Endodermal cell (in vitro differentiated cells): ENCODE data around the gene COIL. TPM values are rescaled to one million over a fixed set of nuclear protein-coding genes. Genes with fewer than 3 reads are reported as not detected.

Experiments
- DNase-seq: peaks from one replicate; pipeline ENCODE4 v3.0.0-alpha.2; 2017
- H3K27ac ChIP-seq: 2 replicates; pipeline ENCODE4 v1.5.1; 2013; ENCODE audit warnings: mild to moderate bottlenecking, low read depth, low read length, moderate library complexity
- H3K27me3 ChIP-seq: 2 replicates; pipeline ENCODE4 v1.6.1; 2013; ENCODE audit warnings: mild to moderate bottlenecking, low read length, moderate library complexity; ENCODE audit not compliant: insufficient read depth, control insufficient read depth, poor library complexity, severe bottlenecking
- H3K36me3 ChIP-seq: 2 replicates; pipeline ENCODE4 v1.7.0; 2013; ENCODE audit warnings: mild to moderate bottlenecking, low read length, moderate library complexity; ENCODE audit not compliant: control insufficient read depth, insufficient read depth
- H3K4me1 ChIP-seq: one replicate; pipeline ENCODE4 v1.7.0; 2013; ENCODE audit warnings: low read length; ENCODE audit not compliant: control insufficient read depth, insufficient read depth
- H3K4me3 ChIP-seq: 2 replicates; pipeline ENCODE4 v1.5.1; 2013; ENCODE audit warnings: mild to moderate bottlenecking, low read length, moderate library complexity
- H3K9ac ChIP-seq: 2 replicates; pipeline ENCODE4 v1.6.1; 2013; ENCODE audit warnings: mild to moderate bottlenecking, low read length, moderate library complexity; ENCODE audit not compliant: poor library complexity, severe bottlenecking; ENCODE audit errors: extremely low read depth
- H3K9me3 ChIP-seq: 2 replicates; pipeline ENCODE4 v1.6.1; 2013; ENCODE audit warnings: mild to moderate bottlenecking, low read length, moderate library complexity; ENCODE audit not compliant: control insufficient read depth
- H3K27ac Mint-ChIP-seq: 2 replicates; pipeline ENCODE4 v1.8.0; 2020; ENCODE audit warnings: mixed read lengths
- H3K27me3 Mint-ChIP-seq: 2 replicates; pipeline ENCODE4 v1.8.0; 2021; ENCODE audit warnings: mild to moderate bottlenecking, mixed read lengths; ENCODE audit not compliant: insufficient read depth
- H3K36me3 Mint-ChIP-seq: 2 replicates; pipeline ENCODE4 v1.8.0; 2020; ENCODE audit warnings: low read depth, mixed read lengths
- H3K4me1 Mint-ChIP-seq: 2 replicates; pipeline ENCODE4 v1.8.0; 2020; ENCODE audit warnings: mixed read lengths
- H3K4me3 Mint-ChIP-seq: 2 replicates; pipeline ENCODE4 v1.8.0; 2020; ENCODE audit warnings: mild to moderate bottlenecking, moderate library complexity, mixed read lengths
- H3K9me3 Mint-ChIP-seq: 2 replicates; pipeline ENCODE4 v1.8.0; 2020; ENCODE audit warnings: mild to moderate bottlenecking, mixed read lengths
- WGBS, 2 experiments: methylation state at CpG; one replicate each; pipeline versions ENCODE4 v1.1.5 to v1.1.7; 2013; ENCODE audit warnings: missing lambda C conversion rate in 2 of 2, mixed read lengths in 1 of 2; ENCODE audit not compliant: insufficient coverage in 1 of 2, insufficient read length in 1 of 2; 5-methylcytosine and 5-hydroxymethylcytosine counted together
- total RNA-seq, 2 donors: library from RNA; stranded (reverse); fragmentation: NEBNext Ultra II Directional in 1 of 2; extraction: Animal tissue kit (Norgen Biotek cat#: 25700) in 1 of 2; gene quantifications; 2 replicates in 1 of 2; 3 replicates in 1 of 2; pipeline ENCODE4 v1.2.1, GENCODE V29; 2021
- TF ChIP-seq, protein P1 (sequence below): fragments of 200-600 bp; sonication (generic); conservative IDR thresholded peaks from 2 replicates; pipeline ENCODE4 v1.5.0; 2021; ENCODE audit warnings: antibody characterized with exemption, mild to moderate bottlenecking

The COIL gene
- total RNA-seq, 2 donors from 2014 or later, result 18.2 to 19.2 TPM

DNA sequence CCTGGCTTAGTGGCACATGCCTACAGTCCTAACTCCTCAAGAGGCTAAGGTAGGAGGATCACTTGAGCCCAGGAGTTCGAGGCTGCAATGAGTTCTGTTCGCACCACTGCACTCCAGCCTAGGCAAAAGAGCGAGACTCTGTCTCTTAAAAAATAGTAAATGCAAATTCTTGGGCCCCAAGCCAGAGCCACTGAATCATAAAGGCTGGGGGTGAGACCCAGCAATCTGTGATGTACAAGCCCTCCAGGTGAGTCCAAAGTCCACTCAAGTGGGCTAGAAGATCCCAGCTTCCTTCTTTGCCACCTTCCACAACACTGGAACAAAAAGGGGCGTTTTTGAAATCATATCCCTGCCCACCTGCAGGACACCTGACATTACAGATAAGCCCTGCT is 63.9 kb downstream of the COIL start:
- H3K4me3 ChIP-seq, result no peak overlapping the region
- no peak for DNase-seq
- peaks cover 31% of the 10 kb centered on the region for H3K36me3 Mint-ChIP-seq
- peaks cover 6% of the 10 kb centered on the region for H3K4me1 Mint-ChIP-seq
- H3K27me3 Mint-ChIP-seq, result no peaks in the 10 kb centered on the region
- peaks cover 3% of the 10 kb centered on the region for H3K36me3 ChIP-seq
- no peak overlapping the region for H3K4me3 Mint-ChIP-seq
- H3K27ac ChIP-seq, result no peak overlapping the region
- no peak overlapping the region for H3K9ac ChIP-seq
- H3K27me3 ChIP-seq, result no peaks in the 10 kb centered on the region
- WGBS, 2 experiments, result 86 to 93% methylated on average over 4 of the region's 4 CpGs
- H3K27ac Mint-ChIP-seq, result no peak overlapping the region
- H3K9me3 Mint-ChIP-seq, result no peaks in the 10 kb centered on the region
- H3K9me3 ChIP-seq, result no peaks in the 10 kb centered on the region
- no peaks in the 10 kb centered on the region for H3K4me1 ChIP-seq
- TF ChIP-seq, protein P1, sequence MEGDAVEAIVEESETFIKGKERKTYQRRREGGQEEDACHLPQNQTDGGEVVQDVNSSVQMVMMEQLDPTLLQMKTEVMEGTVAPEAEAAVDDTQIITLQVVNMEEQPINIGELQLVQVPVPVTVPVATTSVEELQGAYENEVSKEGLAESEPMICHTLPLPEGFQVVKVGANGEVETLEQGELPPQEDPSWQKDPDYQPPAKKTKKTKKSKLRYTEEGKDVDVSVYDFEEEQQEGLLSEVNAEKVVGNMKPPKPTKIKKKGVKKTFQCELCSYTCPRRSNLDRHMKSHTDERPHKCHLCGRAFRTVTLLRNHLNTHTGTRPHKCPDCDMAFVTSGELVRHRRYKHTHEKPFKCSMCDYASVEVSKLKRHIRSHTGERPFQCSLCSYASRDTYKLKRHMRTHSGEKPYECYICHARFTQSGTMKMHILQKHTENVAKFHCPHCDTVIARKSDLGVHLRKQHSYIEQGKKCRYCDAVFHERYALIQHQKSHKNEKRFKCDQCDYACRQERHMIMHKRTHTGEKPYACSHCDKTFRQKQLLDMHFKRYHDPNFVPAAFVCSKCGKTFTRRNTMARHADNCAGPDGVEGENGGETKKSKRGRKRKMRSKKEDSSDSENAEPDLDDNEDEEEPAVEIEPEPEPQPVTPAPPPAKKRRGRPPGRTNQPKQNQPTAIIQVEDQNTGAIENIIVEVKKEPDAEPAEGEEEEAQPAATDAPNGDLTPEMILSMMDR, result no peak

DNA sequence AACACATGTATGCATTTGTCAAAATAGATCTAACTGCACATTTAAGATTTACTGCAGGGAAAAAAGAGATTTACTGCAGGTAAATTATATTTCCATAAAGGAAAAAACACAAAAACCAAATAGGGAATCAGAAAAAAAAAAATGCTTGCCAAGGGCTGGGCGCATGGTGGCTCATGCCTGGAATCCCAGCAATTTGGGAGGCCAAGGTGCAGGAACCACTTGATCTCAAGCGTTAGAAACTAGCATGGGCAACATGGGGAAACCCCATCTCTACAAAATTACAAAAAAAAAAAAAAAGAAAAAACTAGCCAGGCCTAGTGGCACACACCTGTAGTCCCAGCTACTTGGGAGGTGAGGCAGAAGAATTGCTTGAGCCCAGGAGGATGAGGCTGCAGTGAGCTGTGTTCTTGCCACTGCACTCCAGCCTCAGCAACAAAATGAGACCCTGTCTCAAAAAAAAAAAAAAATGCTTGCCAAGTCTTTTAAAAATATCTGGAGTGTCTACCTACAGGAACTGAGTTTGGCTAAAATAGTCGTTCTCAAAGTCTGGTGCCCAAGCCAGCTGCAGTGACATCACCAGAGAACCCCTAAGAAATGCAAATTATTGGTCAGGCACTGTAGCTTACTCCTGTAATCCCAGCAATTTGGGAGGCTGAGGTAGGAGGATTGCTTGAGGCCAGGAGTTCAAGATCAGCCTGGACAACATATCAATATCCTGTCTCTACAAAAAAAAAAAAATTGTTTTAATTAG is 64.5 kb downstream of the COIL start:
- Histone ChIP-seq H3K27ac (no peak overlapping the region), H3K36me3 (peaks cover 3% of the 10 kb centered on the region), H3K9ac (no peak overlapping the region), H3K27me3 (no peaks in the 10 kb centered on the region), H3K4me3 (no peak overlapping the region), H3K9me3 (no peaks in the 10 kb centered on the region), H3K4me1 (no peaks in the 10 kb centered on the region)
- TF ChIP-seq, protein P1, result no peak
- Mint-ChIP-seq H3K4me3 (no peak overlapping the region), H3K36me3 (peaks cover 33% of the 10 kb centered on the region), H3K27me3 (no peaks in the 10 kb centered on the region), H3K27ac (no peak overlapping the region), H3K4me1 (peaks cover under 1% of the 10 kb centered on the region), H3K9me3 (no peaks in the 10 kb centered on the region)
- WGBS, 2 experiments, result 74 to 83% methylated on average over 1 to 3 of the region's 3 CpGs
- peak; percentile 44 for DNase-seq

DNA sequence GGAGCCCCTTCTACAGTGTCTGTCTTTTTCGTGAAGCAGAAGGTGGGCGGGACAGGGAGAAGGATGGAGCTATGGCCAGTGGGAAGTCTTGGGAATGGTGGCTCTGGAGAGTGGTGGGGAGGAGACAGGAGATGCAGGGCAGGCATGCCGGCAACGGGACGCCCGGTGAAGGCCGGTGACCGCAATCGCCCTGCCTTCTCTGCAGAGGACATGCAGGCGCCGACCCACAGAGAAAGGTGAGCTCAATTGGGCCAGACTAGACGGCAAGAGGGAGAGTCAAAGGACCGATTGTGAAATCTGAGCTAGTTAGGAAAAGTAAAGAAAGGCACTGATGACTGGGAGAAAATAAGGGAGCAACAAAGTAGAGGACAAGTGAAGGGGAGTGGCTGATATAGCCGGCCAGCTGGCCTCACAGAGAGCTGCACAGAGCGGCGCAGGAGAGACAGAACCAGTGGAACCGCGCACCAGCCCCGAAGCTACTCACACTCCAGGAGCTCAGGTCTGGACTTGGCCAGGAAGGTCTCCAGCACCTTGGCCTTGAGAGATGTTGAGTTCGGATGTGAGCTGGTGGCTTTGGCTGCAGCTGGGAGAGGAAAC is 65.9 kb downstream of the COIL start:
- peak; percentile 32 for DNase-seq
- no peaks in the 10 kb centered on the region for H3K4me1 ChIP-seq
- H3K4me3 ChIP-seq, result no peak overlapping the region
- H3K4me3 Mint-ChIP-seq, result no peak overlapping the region
- peaks cover 32% of the 10 kb centered on the region for H3K36me3 Mint-ChIP-seq
- no peak overlapping the region for H3K9ac ChIP-seq
- TF ChIP-seq, protein P1, result no peak
- H3K4me1 Mint-ChIP-seq, result no peaks in the 10 kb centered on the region
- H3K27ac Mint-ChIP-seq, result peak overlapping the region; percentile 45
- H3K27me3 Mint-ChIP-seq, result no peaks in the 10 kb centered on the region
- no peaks in the 10 kb centered on the region for H3K9me3 Mint-ChIP-seq
- no peak overlapping the region for H3K27ac ChIP-seq
- H3K9me3 ChIP-seq, result no peaks in the 10 kb centered on the region
- no peaks in the 10 kb centered on the region for H3K27me3 ChIP-seq
- 91 to 98% methylated on average over 10 to 20 of the region's 20 CpGs for WGBS, 2 experiments
- peaks cover 3% of the 10 kb centered on the region for H3K36me3 ChIP-seq
